CD14-positive monocyte (primary cell): ENCODE data around the gene CDK19. TPM values are rescaled to one million over a fixed set of nuclear protein-coding genes. Genes with fewer than 3 reads are reported as not detected.
"Not testable (repeated sequence)": the region's sequence is repeated elsewhere in the genome, so short reads cannot be mapped to it uniquely, and the experiment has no call there.

Experiments used
- DNase-seq, 3 donors: peaks; one replicate each; pipeline ENCODE4 v3.0.0-alpha.2; 2011 to 2022
- H2AFZ ChIP-seq: 2 replicates; pipeline ENCODE4 v1.6.0; 2012; ENCODE audit warnings: mild to moderate bottlenecking, low read depth, low read length, inconsistent platforms; ENCODE audit not compliant: insufficient read depth, poor library complexity, severe bottlenecking
- H3K27ac ChIP-seq, 2 donors: 1 replicate in 1 of 2; 2 replicates in 1 of 2; pipeline ENCODE4 v1.5.1; 2012 to 2013; ENCODE audit warnings: low read length in 2 of 2, control low read depth in 1 of 2, inconsistent platforms in 1 of 2, low read depth in 1 of 2, mild to moderate bottlenecking in 1 of 2
- H3K27me3 ChIP-seq, 2 donors: one replicate each; pipeline versions ENCODE4 v1.6.0 to v1.6.1; 2011 to 2013; ENCODE audit warnings: low read length in 2 of 2; ENCODE audit not compliant: control insufficient read depth in 2 of 2, insufficient read depth in 2 of 2
- H3K36me3 ChIP-seq, 2 donors: replicated peaks in 1 of 2; 1 replicate in 1 of 2; 2 replicates in 1 of 2; pipeline versions ENCODE4 v1.5.1 to v1.6.1; 2012 to 2013; ENCODE audit warnings: low read length in 2 of 2, control low read depth in 1 of 2, inconsistent platforms in 1 of 2, mild to moderate bottlenecking in 1 of 2; ENCODE audit not compliant: insufficient read depth in 2 of 2, control insufficient read depth in 1 of 2
- H3K4me1 ChIP-seq, 2 donors: 1 replicate in 1 of 2; 2 replicates in 1 of 2; pipeline versions ENCODE4 v1.5.1 to v1.6.1; 2012 to 2013; ENCODE audit warnings: low read length in 2 of 2, control low read depth in 1 of 2, inconsistent platforms in 1 of 2, mild to moderate bottlenecking in 1 of 2, moderate library complexity in 1 of 2; ENCODE audit not compliant: insufficient read depth in 2 of 2, control insufficient read depth in 1 of 2
- H3K4me2 ChIP-seq: replicated peaks from 2 replicates; pipeline ENCODE3; 2012; ENCODE audit warnings: low read length, moderate library complexity, mild to moderate bottlenecking; ENCODE audit not compliant: poor library complexity, severe bottlenecking; ENCODE audit errors: extremely low read depth
- H3K4me3 ChIP-seq, 3 experiments: fragments of 200-600 bp in 1 of 3; sonication (generic) in 1 of 3; replicated peaks in 1 of 3; 1 replicate in 2 of 3; 2 replicates in 1 of 3; pipeline ENCODE4 v1.5.1; 2011 to 2013; ENCODE audit warnings: low read length in 3 of 3, mild to moderate bottlenecking in 3 of 3, control low read depth in 2 of 3, low read depth in 2 of 3, inconsistent platforms in 1 of 3, moderate library complexity in 1 of 3
- H3K79me2 ChIP-seq: 2 replicates; pipeline ENCODE4 v1.6.0; 2012; ENCODE audit warnings: mild to moderate bottlenecking, control low read depth, inconsistent platforms, low read length, moderate library complexity; ENCODE audit not compliant: insufficient read depth
- H3K9ac ChIP-seq: 2 replicates; pipeline ENCODE4 v1.6.0; 2017; ENCODE audit warnings: low read length, mild to moderate bottlenecking; ENCODE audit not compliant: insufficient read depth, poor library complexity, severe bottlenecking
- H3K9me3 ChIP-seq, 2 donors: replicated peaks in 1 of 2; 1 replicate in 1 of 2; 2 replicates in 1 of 2; pipeline versions ENCODE4 v1.5.1 to v1.6.1; 2012 to 2013; ENCODE audit warnings: low read length in 2 of 2, control low read depth in 1 of 2; ENCODE audit not compliant: control insufficient read depth in 1 of 2, insufficient read depth in 1 of 2
- H4K20me1 ChIP-seq: 2 replicates; pipeline ENCODE4 v1.6.0; 2012; ENCODE audit warnings: mild to moderate bottlenecking, low read length, control low read depth, moderate library complexity; ENCODE audit not compliant: insufficient read depth
- H3K27ac Mint-ChIP-seq, 7 donors: one replicate each; pipeline ENCODE4 v1.8.0; 2020; ENCODE audit warnings: mild to moderate bottlenecking in 7 of 7, mixed read lengths in 7 of 7, moderate library complexity in 6 of 7, inconsistent platforms in 2 of 7
- H3K27me3 Mint-ChIP-seq, 3 donors: one replicate each; pipeline ENCODE4 v1.8.0; 2021 to 2022; ENCODE audit warnings: low read depth in 3 of 3, mild to moderate bottlenecking in 3 of 3, mixed read lengths in 3 of 3, moderate library complexity in 3 of 3, inconsistent platforms in 1 of 3
- H3K36me3 Mint-ChIP-seq, 2 donors: one replicate each; pipeline ENCODE4 v1.8.0; 2020; ENCODE audit warnings: mixed read lengths in 2 of 2, inconsistent platforms in 1 of 2, mild to moderate bottlenecking in 1 of 2
- H3K4me1 Mint-ChIP-seq: one replicate; pipeline ENCODE4 v1.8.0; 2020; ENCODE audit warnings: mild to moderate bottlenecking, mixed read lengths
- H3K4me3 Mint-ChIP-seq, 2 donors: one replicate each; pipeline ENCODE4 v1.8.0; 2020; ENCODE audit warnings: mild to moderate bottlenecking in 2 of 2, mixed read lengths in 2 of 2, moderate library complexity in 1 of 2
- H3K9me3 Mint-ChIP-seq, 7 donors: one replicate each; pipeline ENCODE4 v1.8.0; 2020 to 2022; ENCODE audit warnings: mixed read lengths in 7 of 7, mild to moderate bottlenecking in 6 of 7, moderate library complexity in 6 of 7, inconsistent platforms in 2 of 7
- WGBS: methylation state at CpG from one replicate; pipeline ENCODE4 v1.1.5; 2013; ENCODE audit warnings: missing lambda C conversion rate; ENCODE audit not compliant: insufficient coverage; 5-methylcytosine and 5-hydroxymethylcytosine counted together
- intact Hi-C, 2 donors: fragments of 100-400 bp; cut with micrococcal nuclease; formaldehyde crosslinking; loops; one replicate each; pipeline versions ENCODE4 v1.15.0 to v1.15.1; 2023
- polyA plus RNA-seq, 3 donors: library from polyadenylated mRNA; depleted of rRNA in 1 of 3; unstranded in 2 of 3; stranded (reverse) in 1 of 3; fragments of 300-500 nt in 2 of 3; fragments of >200 nt in 1 of 3; fragmentation: Illumina TruSeq in 2 of 3; gene quantifications; 1 replicate in 2 of 3; 2 replicates in 1 of 3; pipeline ENCODE4 v1.2.3, GENCODE V29; 2012 to 2021
- TF ChIP-seq, protein P1 (sequence below): fragments of 200-600 bp; IDR thresholded peaks from one replicate; pipeline ENCODE4 v1.8.0; 2022; ENCODE audit warnings: antibody characterized with exemption, mild to moderate bottlenecking

CDK19 gene
- polyA plus RNA-seq, 3 donors: 2.7 to 12.0 (median 3.9) TPM

DNA sequence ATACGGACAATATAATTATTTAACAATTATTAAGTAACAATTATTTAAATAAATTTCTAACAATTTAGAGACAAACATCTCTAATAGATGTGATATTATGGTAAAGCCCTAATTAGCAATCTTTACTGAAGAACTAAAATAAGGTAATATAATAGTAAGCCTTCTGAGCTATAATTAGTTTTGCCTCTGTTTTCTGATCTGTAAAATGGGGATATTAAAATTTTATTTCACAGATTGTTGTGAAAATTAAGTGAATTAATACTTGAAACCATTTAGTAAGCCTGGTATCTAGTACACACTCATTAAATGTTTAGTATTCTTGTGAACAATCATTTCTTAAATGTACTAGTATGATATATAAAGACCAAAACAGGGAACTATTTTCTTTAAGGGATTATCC, 70.3 kb downstream of the CDK19 start:
- no peak overlapping the region for H3K4me3 ChIP-seq
- peaks cover 15 to 19% of the 10 kb centered on the region in 2 donors for H3K4me1 ChIP-seq
- no peaks in the 10 kb centered on the region for H4K20me1 ChIP-seq
- intact Hi-C loops: loop anchor here in 1 of 2 donors (10.0 kb wide), 1 partner anchor 130 kb away; the partner anchor contains the start of gene AMD1
- H3K27ac Mint-ChIP-seq: no peak overlapping the region
- no peak for DNase-seq
- H2AFZ ChIP-seq: no peak overlapping the region
- no peak overlapping the region for H3K9ac ChIP-seq
- no peaks in the 10 kb centered on the region for H3K27me3 ChIP-seq
- no peak overlapping the region for H3K27ac ChIP-seq
- peaks cover 25 to 38% (median 33%) of the 10 kb centered on the region in 7 donors for H3K9me3 Mint-ChIP-seq
- peaks cover 44% of the 10 kb centered on the region for H3K79me2 ChIP-seq
- TF ChIP-seq, protein P1, sequence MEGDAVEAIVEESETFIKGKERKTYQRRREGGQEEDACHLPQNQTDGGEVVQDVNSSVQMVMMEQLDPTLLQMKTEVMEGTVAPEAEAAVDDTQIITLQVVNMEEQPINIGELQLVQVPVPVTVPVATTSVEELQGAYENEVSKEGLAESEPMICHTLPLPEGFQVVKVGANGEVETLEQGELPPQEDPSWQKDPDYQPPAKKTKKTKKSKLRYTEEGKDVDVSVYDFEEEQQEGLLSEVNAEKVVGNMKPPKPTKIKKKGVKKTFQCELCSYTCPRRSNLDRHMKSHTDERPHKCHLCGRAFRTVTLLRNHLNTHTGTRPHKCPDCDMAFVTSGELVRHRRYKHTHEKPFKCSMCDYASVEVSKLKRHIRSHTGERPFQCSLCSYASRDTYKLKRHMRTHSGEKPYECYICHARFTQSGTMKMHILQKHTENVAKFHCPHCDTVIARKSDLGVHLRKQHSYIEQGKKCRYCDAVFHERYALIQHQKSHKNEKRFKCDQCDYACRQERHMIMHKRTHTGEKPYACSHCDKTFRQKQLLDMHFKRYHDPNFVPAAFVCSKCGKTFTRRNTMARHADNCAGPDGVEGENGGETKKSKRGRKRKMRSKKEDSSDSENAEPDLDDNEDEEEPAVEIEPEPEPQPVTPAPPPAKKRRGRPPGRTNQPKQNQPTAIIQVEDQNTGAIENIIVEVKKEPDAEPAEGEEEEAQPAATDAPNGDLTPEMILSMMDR: no peak
- H3K9me3 ChIP-seq: peaks cover 29 to 45% of the 10 kb centered on the region in 2 donors
- H3K36me3 ChIP-seq: peaks cover 6 to 51% of the 10 kb centered on the region in 2 donors
- H3K4me2 ChIP-seq: no peak overlapping the region
- H3K27me3 Mint-ChIP-seq: no peaks in the 10 kb centered on the region
- no CpG with 5 or more reads among the region's 1 CpG for WGBS
- H3K4me1 Mint-ChIP-seq: peaks cover 14% of the 10 kb centered on the region
- H3K36me3 Mint-ChIP-seq: peaks cover 28 to 50% of the 10 kb centered on the region in 2 donors
- H3K4me3 Mint-ChIP-seq: no peak overlapping the region

DNA sequence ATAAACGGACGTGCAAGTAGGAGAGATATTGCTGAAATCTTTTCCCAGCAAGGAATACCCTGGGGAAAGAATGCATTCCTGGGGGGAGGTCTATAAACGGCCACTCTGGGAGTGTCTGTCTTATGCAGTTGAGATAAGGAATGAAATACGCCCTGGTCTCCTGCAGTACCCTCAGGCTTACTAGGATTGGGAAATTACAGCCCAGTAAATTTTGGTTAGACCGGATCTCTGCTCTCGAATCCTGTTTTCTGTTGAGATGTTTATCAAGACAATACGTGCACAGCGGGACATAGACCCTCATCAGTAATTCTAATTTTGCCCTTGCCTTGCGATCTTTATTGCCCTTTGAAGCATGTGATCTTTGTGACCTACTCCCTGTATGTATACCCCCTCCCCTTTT, 72.7 kb downstream of the CDK19 start:
- peaks cover 14 to 16% of the 10 kb centered on the region in 2 donors for H3K4me1 ChIP-seq
- H3K27me3 ChIP-seq, H3K4me1 Mint-ChIP-seq, H3K27ac ChIP-seq, H3K9ac ChIP-seq, H4K20me1 ChIP-seq, H3K27ac Mint-ChIP-seq, H3K27me3 Mint-ChIP-seq, H3K4me3 Mint-ChIP-seq, DNase-seq, H3K4me3 ChIP-seq, H3K4me2 ChIP-seq, H2AFZ ChIP-seq: not testable (repeated sequence)
- peaks cover 24% of the 10 kb centered on the region for H3K79me2 ChIP-seq
- Mint-ChIP-seq H3K9me3 (peaks cover 25 to 43% (median 37%) of the 10 kb centered on the region in 7 donors), H3K36me3 (peaks cover 28 to 51% of the 10 kb centered on the region in 2 donors)
- 72% methylated on average over 3 of the region's 9 CpGs for WGBS
- intact Hi-C loops: loop anchor here in 1 of 2 donors (10.0 kb wide), 1 partner anchor 132 kb away; the partner anchor contains the start of gene AMD1
- peaks cover 6 to 51% of the 10 kb centered on the region in 2 donors for H3K36me3 ChIP-seq
- H3K9me3 ChIP-seq: peaks cover 36 to 45% of the 10 kb centered on the region in 2 donors
